HepG2 (cell line): ENCODE measurements around the gene CADM4. TPM values are rescaled to one million over a fixed set of nuclear protein-coding genes. Genes with fewer than 3 reads are reported as not detected.

Source experiments
- DR1 ChIP-seq: sonication (generic); formaldehyde crosslinking; IDR thresholded peaks from 2 replicates; pipeline ENCODE4 v1.8.0; 2021; ENCODE audit warnings: mild to moderate bottlenecking, missing genetic modification reagents, inconsistent platforms
- ELF3 ChIP-seq: IDR thresholded peaks from 2 replicates; pipeline ENCODE4 v1.6.1; 2016; ENCODE audit warnings: missing genetic modification reagents, missing compliant biosample characterization
- MBD4 ChIP-seq: IDR thresholded peaks from 2 replicates; pipeline ENCODE4 v1.6.1; 2012; ENCODE audit warnings: low read length, inconsistent platforms, borderline replicate concordance
- PHF8 ChIP-seq: sonication (generic); formaldehyde crosslinking; IDR thresholded peaks from 2 replicates; pipeline ENCODE4 v1.5.0; 2020; ENCODE audit warnings: missing genetic modification reagents
- PRMT3 ChIP-seq: sonication (generic); formaldehyde crosslinking; IDR thresholded peaks from 2 replicates; pipeline ENCODE4 v1.8.1; 2022; ENCODE audit warnings: low read depth, mild to moderate bottlenecking, moderate library complexity, missing genetic modification reagents, borderline replicate concordance
- SALL1 ChIP-seq: sonication (generic); formaldehyde crosslinking; IDR thresholded peaks from 2 replicates; pipeline ENCODE4 v1.8.0; 2022; ENCODE audit warnings: mild to moderate bottlenecking, missing genetic modification reagents
- TOE1 ChIP-seq: sonication (generic); formaldehyde crosslinking; IDR thresholded peaks from 2 replicates; pipeline ENCODE4 v1.4.0; 2020; ENCODE audit warnings: mild to moderate bottlenecking, missing genetic modification reagents
- ZFP36L1 ChIP-seq: sonication (generic); formaldehyde crosslinking; IDR thresholded peaks from 2 replicates; pipeline ENCODE4 v1.8.0; 2022; ENCODE audit warnings: mild to moderate bottlenecking, missing genetic modification reagents, moderate library complexity
- ZNF20 ChIP-seq: sonication (generic); formaldehyde crosslinking; IDR thresholded peaks from 2 replicates; pipeline ENCODE4 v1.4.0; 2020; ENCODE audit warnings: mild to moderate bottlenecking, moderate library complexity, missing genetic modification reagents
- ZNF431 ChIP-seq: sonication (generic); formaldehyde crosslinking; IDR thresholded peaks from 2 replicates; pipeline ENCODE4 v1.9.0; 2022; ENCODE audit warnings: missing genetic modification reagents, low read depth, mild to moderate bottlenecking, borderline replicate concordance
- ZNF572 ChIP-seq: sonication (generic); formaldehyde crosslinking; IDR thresholded peaks from 2 replicates; pipeline ENCODE4 v1.5.1; 2020; ENCODE audit warnings: mild to moderate bottlenecking, missing genetic modification reagents
- ZNF703 ChIP-seq: sonication (generic); formaldehyde crosslinking; IDR thresholded peaks from 2 replicates; pipeline ENCODE4 v1.5.1; 2020; ENCODE audit warnings: missing genetic modification reagents, mild to moderate bottlenecking, moderate library complexity, borderline replicate concordance
- polyA plus RNA-seq, 8 experiments: library from polyadenylated mRNA; depleted of rRNA in 3 of 8; stranded (reverse) in 7 of 8; unstranded in 1 of 8; fragments of >200 nt; fragmentation: Illumina TruSeq in 4 of 8; extraction: Trizol in 4 of 8; gene quantifications; 2 replicates each; pipeline versions ENCODE4 v1.2.1 to v1.2.3, GENCODE V29; 2011 to 2016; ENCODE audit warnings: low read depth in 4 of 8, missing spikeins in 1 of 8, mixed read lengths in 1 of 8; ENCODE audit not compliant: insufficient read depth in 1 of 8
- total RNA-seq, 5 experiments: library from RNA; depleted of rRNA; stranded (reverse); fragments of >200 nt; fragmentation: Illumina TruSeq; extraction: Trizol; gene quantifications; 2 replicates each; pipeline ENCODE4 v1.2.3, GENCODE V29; 2016; ENCODE audit warnings: low read depth in 1 of 5
- TF ChIP-seq, protein P1 (sequence below): sonication (generic); formaldehyde crosslinking; IDR thresholded peaks from 2 replicates; pipeline ENCODE4 v1.4.0; 2020; ENCODE audit warnings: missing genetic modification reagents
- TF ChIP-seq, protein P2 (sequence below): sonication (generic); formaldehyde crosslinking; IDR thresholded peaks from 2 replicates; pipeline ENCODE4 v1.9.0; 2021; ENCODE audit warnings: missing genetic modification reagents, mild to moderate bottlenecking, borderline replicate concordance
- TF ChIP-seq, protein P3 (sequence below): sonication (generic); formaldehyde crosslinking; IDR thresholded peaks from 2 replicates; pipeline ENCODE4 v1.5.0; 2020; ENCODE audit warnings: missing genetic modification reagents
- TF ChIP-seq, protein P4 (sequence below): sonication (generic); formaldehyde crosslinking; IDR thresholded peaks from 2 replicates; pipeline ENCODE4 v1.4.0; 2020; ENCODE audit warnings: missing genetic modification reagents, mild to moderate bottlenecking, borderline replicate concordance
- TF ChIP-seq, protein P5 (sequence below): sonication (generic); formaldehyde crosslinking; IDR thresholded peaks from 2 replicates; pipeline ENCODE4 v1.4.0; 2020; ENCODE audit warnings: missing genetic modification reagents

CADM4 gene
- total and polyA plus RNA-seq, 2 of the 13 experiments (the other 11 are each of a cell fraction or from before 2014, with no cell fraction given), result 8.5 to 16.0 TPM

DNA sequence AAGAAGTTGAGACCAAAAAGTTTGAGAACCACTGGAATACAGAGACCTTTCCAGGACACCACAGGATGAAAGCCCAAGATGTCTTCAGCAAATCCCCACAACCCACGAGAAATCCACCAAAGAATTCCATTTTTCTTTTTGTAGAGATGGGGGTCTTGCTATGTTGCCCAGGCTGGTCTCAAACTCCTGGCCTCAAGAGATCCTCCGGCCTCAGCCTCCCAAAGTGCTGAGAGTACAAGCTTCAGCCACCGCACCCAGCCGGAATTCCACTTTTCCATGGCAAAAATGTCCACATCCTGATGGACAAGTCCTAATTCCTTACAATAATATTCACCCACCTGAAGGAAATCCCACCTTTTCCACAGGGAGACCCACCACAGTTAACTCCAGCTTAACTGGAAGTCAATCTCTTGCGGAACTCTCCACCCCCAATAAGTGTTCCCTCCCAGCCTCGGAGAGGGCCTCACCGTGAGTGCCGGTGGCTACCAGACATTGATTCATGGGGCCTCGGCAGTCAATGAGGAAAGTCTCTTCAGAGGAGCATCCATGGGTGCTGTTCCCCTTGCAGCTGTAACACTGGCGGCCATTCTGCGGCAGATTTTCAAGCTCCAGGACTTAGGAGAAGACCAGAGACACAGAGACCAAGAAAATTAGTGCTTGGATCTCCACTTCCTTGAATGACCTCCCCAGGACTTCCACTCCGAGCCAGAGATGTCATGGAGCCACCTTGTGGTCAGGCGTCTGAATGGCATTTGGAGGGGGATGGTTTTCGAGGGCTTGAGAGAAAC lies 12.3 kb upstream of the CADM4 start (continued):
- TF ChIP-seq, protein P1, sequence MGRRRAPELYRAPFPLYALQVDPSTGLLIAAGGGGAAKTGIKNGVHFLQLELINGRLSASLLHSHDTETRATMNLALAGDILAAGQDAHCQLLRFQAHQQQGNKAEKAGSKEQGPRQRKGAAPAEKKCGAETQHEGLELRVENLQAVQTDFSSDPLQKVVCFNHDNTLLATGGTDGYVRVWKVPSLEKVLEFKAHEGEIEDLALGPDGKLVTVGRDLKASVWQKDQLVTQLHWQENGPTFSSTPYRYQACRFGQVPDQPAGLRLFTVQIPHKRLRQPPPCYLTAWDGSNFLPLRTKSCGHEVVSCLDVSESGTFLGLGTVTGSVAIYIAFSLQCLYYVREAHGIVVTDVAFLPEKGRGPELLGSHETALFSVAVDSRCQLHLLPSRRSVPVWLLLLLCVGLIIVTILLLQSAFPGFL (CRISPR knock-in tag), result no peak
- TF ChIP-seq DR1 (CRISPR knock-in tag) (no peak), PRMT3 (CRISPR knock-in tag) (no peak), TOE1 (no peak), ELF3 (peak; percentile 92), ZNF572 (CRISPR knock-in tag) (0 out of 2 replicates have a peak, but pooled peaks have one; percentile 63), ZNF431 (CRISPR knock-in tag) (no peak), ZFP36L1 (no peak), ZNF20 (CRISPR knock-in tag) (no peak), SALL1 (CRISPR knock-in tag) (peak; percentile 35; the same call in 1 of the 2 replicates), ZNF703 (CRISPR knock-in tag) (no peak), PHF8 (CRISPR knock-in tag) (peak; percentile 70), MBD4 (no peak)
- TF ChIP-seq, protein P2, sequence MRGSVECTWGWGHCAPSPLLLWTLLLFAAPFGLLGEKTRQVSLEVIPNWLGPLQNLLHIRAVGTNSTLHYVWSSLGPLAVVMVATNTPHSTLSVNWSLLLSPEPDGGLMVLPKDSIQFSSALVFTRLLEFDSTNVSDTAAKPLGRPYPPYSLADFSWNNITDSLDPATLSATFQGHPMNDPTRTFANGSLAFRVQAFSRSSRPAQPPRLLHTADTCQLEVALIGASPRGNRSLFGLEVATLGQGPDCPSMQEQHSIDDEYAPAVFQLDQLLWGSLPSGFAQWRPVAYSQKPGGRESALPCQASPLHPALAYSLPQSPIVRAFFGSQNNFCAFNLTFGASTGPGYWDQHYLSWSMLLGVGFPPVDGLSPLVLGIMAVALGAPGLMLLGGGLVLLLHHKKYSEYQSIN (CRISPR knock-in tag), result no peak
- TF ChIP-seq, protein P3, sequence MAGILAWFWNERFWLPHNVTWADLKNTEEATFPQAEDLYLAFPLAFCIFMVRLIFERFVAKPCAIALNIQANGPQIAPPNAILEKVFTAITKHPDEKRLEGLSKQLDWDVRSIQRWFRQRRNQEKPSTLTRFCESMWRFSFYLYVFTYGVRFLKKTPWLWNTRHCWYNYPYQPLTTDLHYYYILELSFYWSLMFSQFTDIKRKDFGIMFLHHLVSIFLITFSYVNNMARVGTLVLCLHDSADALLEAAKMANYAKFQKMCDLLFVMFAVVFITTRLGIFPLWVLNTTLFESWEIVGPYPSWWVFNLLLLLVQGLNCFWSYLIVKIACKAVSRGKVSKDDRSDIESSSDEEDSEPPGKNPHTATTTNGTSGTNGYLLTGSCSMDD (CRISPR knock-in tag), result no peak
- TF ChIP-seq, protein P4, sequence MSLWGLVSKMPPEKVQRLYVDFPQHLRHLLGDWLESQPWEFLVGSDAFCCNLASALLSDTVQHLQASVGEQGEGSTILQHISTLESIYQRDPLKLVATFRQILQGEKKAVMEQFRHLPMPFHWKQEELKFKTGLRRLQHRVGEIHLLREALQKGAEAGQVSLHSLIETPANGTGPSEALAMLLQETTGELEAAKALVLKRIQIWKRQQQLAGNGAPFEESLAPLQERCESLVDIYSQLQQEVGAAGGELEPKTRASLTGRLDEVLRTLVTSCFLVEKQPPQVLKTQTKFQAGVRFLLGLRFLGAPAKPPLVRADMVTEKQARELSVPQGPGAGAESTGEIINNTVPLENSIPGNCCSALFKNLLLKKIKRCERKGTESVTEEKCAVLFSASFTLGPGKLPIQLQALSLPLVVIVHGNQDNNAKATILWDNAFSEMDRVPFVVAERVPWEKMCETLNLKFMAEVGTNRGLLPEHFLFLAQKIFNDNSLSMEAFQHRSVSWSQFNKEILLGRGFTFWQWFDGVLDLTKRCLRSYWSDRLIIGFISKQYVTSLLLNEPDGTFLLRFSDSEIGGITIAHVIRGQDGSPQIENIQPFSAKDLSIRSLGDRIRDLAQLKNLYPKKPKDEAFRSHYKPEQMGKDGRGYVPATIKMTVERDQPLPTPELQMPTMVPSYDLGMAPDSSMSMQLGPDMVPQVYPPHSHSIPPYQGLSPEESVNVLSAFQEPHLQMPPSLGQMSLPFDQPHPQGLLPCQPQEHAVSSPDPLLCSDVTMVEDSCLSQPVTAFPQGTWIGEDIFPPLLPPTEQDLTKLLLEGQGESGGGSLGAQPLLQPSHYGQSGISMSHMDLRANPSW (CRISPR knock-in tag), result no peak
- TF ChIP-seq, protein P5, sequence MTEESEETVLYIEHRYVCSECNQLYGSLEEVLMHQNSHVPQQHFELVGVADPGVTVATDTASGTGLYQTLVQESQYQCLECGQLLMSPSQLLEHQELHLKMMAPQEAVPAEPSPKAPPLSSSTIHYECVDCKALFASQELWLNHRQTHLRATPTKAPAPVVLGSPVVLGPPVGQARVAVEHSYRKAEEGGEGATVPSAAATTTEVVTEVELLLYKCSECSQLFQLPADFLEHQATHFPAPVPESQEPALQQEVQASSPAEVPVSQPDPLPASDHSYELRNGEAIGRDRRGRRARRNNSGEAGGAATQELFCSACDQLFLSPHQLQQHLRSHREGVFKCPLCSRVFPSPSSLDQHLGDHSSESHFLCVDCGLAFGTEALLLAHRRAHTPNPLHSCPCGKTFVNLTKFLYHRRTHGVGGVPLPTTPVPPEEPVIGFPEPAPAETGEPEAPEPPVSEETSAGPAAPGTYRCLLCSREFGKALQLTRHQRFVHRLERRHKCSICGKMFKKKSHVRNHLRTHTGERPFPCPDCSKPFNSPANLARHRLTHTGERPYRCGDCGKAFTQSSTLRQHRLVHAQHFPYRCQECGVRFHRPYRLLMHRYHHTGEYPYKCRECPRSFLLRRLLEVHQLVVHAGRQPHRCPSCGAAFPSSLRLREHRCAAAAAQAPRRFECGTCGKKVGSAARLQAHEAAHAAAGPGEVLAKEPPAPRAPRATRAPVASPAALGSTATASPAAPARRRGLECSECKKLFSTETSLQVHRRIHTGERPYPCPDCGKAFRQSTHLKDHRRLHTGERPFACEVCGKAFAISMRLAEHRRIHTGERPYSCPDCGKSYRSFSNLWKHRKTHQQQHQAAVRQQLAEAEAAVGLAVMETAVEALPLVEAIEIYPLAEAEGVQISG (CRISPR knock-in tag), result peak; percentile 84
